OCI-LY7 (cell line): ENCODE measurements around the gene WDR37. TPM values are rescaled to one million over a fixed set of nuclear protein-coding genes. Genes with fewer than 3 reads are reported as not detected.

Experiments
- BruUV-seq: library from RNA; stranded (reverse); fragments of 400-500 nt; replicated peaks from 2 replicates; lab custom pipeline; 2021; lab: Mats Ljungman, UMichigan
- CTCF ChIA-PET: fragments of 300-600 bp; sonication (Branson Sonifier 250); formaldehyde crosslinking; loops from one replicate; lab custom pipeline; 2022; ENCODE audit warnings: antibody characterized with exemption; ENCODE audit not compliant: unreplicated experiment; lab: Charles Lee
- POLR2A ChIA-PET: fragments of 300-600 bp; sonication (Branson Sonifier 250); formaldehyde crosslinking; loops from one replicate; lab custom pipeline; 2022; ENCODE audit warnings: antibody characterized with exemption; lab: Charles Lee
- DNase-seq: peaks from one replicate; pipeline ENCODE4 v3.0.0-alpha.2; 2015; ENCODE audit warnings: low spot score
- H2AFZ ChIP-seq: fragments of 200-600 bp; sonication (generic), shearing (Covaris generic); 2 replicates; pipeline ENCODE4 v1.6.1; 2014; ENCODE audit warnings: mild to moderate bottlenecking, antibody characterized with exemption, low read length, moderate library complexity
- H3K27ac ChIP-seq: fragments of 200-600 bp; sonication (generic); 2 replicates; pipeline ENCODE4 v1.5.1; 2014; ENCODE audit warnings: mixed run types, low read depth, mild to moderate bottlenecking, moderate library complexity, low read length, inconsistent platforms; ENCODE audit not compliant: poor library complexity, severe bottlenecking
- H3K36me3 ChIP-seq: fragments of 200-600 bp; sonication (generic); 2 replicates; pipeline ENCODE4 v1.6.1; 2014; ENCODE audit warnings: mild to moderate bottlenecking, antibody characterized with exemption, low read length, moderate library complexity, mixed read lengths; ENCODE audit not compliant: insufficient read depth
- H3K4me1 ChIP-seq: fragments of 200-600 bp; sonication (generic); 2 replicates; pipeline ENCODE4 v1.5.1; 2014; ENCODE audit warnings: mild to moderate bottlenecking, low read length; ENCODE audit not compliant: insufficient read depth, poor library complexity, severe bottlenecking
- H3K4me2 ChIP-seq: fragments of 200-600 bp; sonication (generic); 2 replicates; pipeline ENCODE4 v1.6.1; 2014; ENCODE audit warnings: mild to moderate bottlenecking, low read length
- H3K4me3 ChIP-seq: fragments of 200-600 bp; sonication (generic); 2 replicates; pipeline ENCODE4 v1.5.1; 2014; ENCODE audit warnings: mild to moderate bottlenecking, low read depth, low read length; ENCODE audit not compliant: poor library complexity, severe bottlenecking
- H3K79me2 ChIP-seq: fragments of 200-600 bp; sonication (generic); 2 replicates; pipeline ENCODE4 v1.6.1; 2016; ENCODE audit warnings: low read depth, mild to moderate bottlenecking, low read length, moderate library complexity, mixed read lengths; ENCODE audit not compliant: insufficient read depth
- H3K9me2 ChIP-seq: fragments of 200-600 bp; sonication (generic); 2 replicates; pipeline ENCODE4 v1.6.1; 2016; ENCODE audit warnings: mild to moderate bottlenecking, low read length, mixed read lengths; ENCODE audit not compliant: insufficient read depth
- H3K9me3 ChIP-seq: fragments of 200-600 bp; sonication (generic); 2 replicates; pipeline ENCODE4 v1.6.1; 2014; ENCODE audit warnings: mild to moderate bottlenecking, mixed run types, low read length, mixed read lengths
- H4K20me1 ChIP-seq: fragments of 200-600 bp; sonication (generic); 2 replicates; pipeline ENCODE4 v1.6.1; 2014; ENCODE audit warnings: mild to moderate bottlenecking, antibody characterized with exemption, low read length, moderate library complexity, mixed read lengths; ENCODE audit not compliant: insufficient read depth
- EZH2phosphoT487 ChIP-seq: fragments of 200-600 bp; sonication (generic); IDR thresholded peaks from 2 replicates; pipeline ENCODE4 v1.6.1; 2018; ENCODE audit warnings: low read depth, borderline replicate concordance, mild to moderate bottlenecking, mixed run types, antibody characterized with exemption, low read length, moderate library complexity, mixed read lengths
- intact Hi-C: fragments of 100-400 bp; cut with micrococcal nuclease; formaldehyde crosslinking; loops from one replicate; pipeline ENCODE4 v1.10.0; 2022; ENCODE audit not compliant: unreplicated experiment
- total RNA-seq, 2 experiments: library from RNA; depleted of rRNA in 1 of 2; stranded (reverse); fragments of >200 nt in 1 of 2; shearing (Covaris generic) in 1 of 2; gene quantifications; 2 replicates each; pipeline ENCODE4 v1.2.3, GENCODE V29; 2014 to 2022
- TF ChIP-seq, protein P1 (sequence below): fragments of 200-600 bp; sonication (generic); conservative IDR thresholded peaks from 2 replicates; pipeline ENCODE4 v1.5.1; 2014; ENCODE audit warnings: mild to moderate bottlenecking, antibody characterized with exemption, low read length, moderate library complexity, mixed read lengths

WDR37 gene
- total RNA-seq, 2 experiments from 2014 or later = 9.7 to 18.9 TPM

DNA sequence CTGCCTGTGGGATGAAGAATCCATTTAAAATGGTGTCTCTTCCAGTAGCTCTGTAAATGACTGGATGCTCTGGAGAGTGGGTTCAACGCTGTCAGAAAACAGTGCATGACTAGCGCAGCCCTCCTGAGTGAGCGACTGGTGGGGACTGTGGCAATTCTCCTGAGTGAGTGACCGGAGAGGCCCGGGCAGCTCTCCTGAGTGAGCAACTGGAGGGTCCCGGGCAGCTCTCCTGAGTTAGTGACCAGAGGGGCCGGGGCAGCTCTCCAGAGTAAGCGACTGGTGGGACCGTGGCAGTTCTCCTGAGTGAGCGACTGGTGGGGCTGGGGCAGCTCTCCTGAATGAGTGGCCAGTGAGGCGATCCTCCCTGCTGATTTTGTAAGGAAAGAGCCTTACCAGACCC, 85.5 kb downstream of the WDR37 start:
- H3K4me3 ChIP-seq = no peak overlapping the region
- DNase-seq = no peak
- 0 out of 2 replicates have a peak, but pooled peaks cover 5% of the 10 kb centered on the region for H3K9me3 ChIP-seq
- BruUV-seq = no TSS peak
- H3K79me2 ChIP-seq = no peaks in the 10 kb centered on the region
- intact Hi-C loops = no loop called here
- H3K4me2 ChIP-seq = no peak overlapping the region
- no peak overlapping the region for H3K27ac ChIP-seq
- TF ChIP-seq, protein P1, sequence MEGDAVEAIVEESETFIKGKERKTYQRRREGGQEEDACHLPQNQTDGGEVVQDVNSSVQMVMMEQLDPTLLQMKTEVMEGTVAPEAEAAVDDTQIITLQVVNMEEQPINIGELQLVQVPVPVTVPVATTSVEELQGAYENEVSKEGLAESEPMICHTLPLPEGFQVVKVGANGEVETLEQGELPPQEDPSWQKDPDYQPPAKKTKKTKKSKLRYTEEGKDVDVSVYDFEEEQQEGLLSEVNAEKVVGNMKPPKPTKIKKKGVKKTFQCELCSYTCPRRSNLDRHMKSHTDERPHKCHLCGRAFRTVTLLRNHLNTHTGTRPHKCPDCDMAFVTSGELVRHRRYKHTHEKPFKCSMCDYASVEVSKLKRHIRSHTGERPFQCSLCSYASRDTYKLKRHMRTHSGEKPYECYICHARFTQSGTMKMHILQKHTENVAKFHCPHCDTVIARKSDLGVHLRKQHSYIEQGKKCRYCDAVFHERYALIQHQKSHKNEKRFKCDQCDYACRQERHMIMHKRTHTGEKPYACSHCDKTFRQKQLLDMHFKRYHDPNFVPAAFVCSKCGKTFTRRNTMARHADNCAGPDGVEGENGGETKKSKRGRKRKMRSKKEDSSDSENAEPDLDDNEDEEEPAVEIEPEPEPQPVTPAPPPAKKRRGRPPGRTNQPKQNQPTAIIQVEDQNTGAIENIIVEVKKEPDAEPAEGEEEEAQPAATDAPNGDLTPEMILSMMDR = no peak
- no peak for TF ChIP-seq EZH2phosphoT487
- H2AFZ ChIP-seq = no peak overlapping the region
- no peaks in the 10 kb centered on the region for H4K20me1 ChIP-seq
- H3K9me2 ChIP-seq = no peaks in the 10 kb centered on the region
- POLR2A ChIA-PET = no interaction called here
- CTCF ChIA-PET = no interaction called here
- H3K4me1 ChIP-seq = no peaks in the 10 kb centered on the region
- H3K36me3 ChIP-seq = no peaks in the 10 kb centered on the region

DNA sequence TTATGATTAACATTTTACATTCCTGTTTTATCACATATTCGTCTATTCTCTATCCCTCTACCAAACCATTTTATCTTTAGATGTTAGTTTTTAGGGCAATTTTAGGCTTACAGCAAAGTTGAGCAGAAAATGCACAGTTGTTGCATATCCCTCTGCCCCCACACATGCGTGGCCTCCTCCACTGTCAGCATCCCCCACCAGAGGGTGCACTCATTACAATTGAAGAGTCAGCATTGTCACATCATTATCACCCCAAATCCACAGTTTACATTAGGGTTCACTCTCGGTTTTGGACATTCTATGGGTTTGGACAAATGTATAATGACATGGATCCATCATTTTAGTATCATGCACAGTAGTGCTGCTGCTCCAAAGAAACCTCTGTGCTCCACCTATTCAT, 86.4 kb downstream of the WDR37 start:
- intact Hi-C loops = no loop called here
- no peak overlapping the region for H3K27ac ChIP-seq

DNA sequence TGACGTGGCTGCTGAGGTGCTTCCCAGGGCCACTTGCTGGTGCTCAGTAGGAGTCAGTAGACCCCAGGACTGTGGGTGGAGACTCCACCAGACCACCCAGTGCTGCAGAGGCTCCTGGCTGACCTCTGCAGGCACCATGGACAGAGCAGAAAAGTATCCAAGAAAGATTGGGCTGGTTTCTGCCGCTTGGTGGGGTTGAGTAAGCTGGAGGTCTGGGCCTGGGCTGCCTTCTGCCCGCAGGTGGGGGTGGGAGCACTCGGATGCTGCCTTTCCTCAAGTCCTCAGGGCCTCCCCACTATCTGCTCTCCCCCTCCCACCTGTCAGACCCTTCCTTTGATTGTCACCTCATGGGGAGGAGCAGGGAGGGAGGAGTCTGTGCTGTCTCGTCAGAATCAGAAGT, 91.6 kb downstream of the WDR37 start:
- H3K4me1 ChIP-seq = no peaks in the 10 kb centered on the region

More for the DNA sequence above, 86.4 kb downstream of the WDR37 start:
- Histone ChIP-seq H3K36me3 (no peaks in the 10 kb centered on the region), H3K4me2 (no peak overlapping the region), H3K4me3 (no peak overlapping the region), H3K9me3 (0 out of 2 replicates have a peak, but pooled peaks cover 5% of the 10 kb centered on the region), H3K9me2 (no peaks in the 10 kb centered on the region), H4K20me1 (no peaks in the 10 kb centered on the region), H3K79me2 (no peaks in the 10 kb centered on the region), H3K4me1 (no peaks in the 10 kb centered on the region), H2AFZ (no peak overlapping the region)
- ChIA-PET POLR2A (no interaction called here), CTCF (no interaction called here)
- DNase-seq = peak; percentile 13
- TF ChIP-seq, protein P1 = peak; percentile 72
- TF ChIP-seq EZH2phosphoT487 = no peak
- BruUV-seq = no TSS peak

More for the DNA sequence above, 91.6 kb downstream of the WDR37 start:
- POLR2A ChIA-PET = no interaction called here
- CTCF ChIA-PET = no interaction called here
- Histone ChIP-seq H3K9me2 (no peaks in the 10 kb centered on the region), H2AFZ (no peak overlapping the region), H4K20me1 (no peaks in the 10 kb centered on the region), H3K36me3 (no peaks in the 10 kb centered on the region), H3K9me3 (no peaks in the 10 kb centered on the region), H3K27ac (no peak overlapping the region), H3K4me3 (no peak overlapping the region), H3K79me2 (no peaks in the 10 kb centered on the region), H3K4me2 (no peak overlapping the region)
- DNase-seq = no peak
- TF ChIP-seq EZH2phosphoT487 = no peak
- TF ChIP-seq, protein P1 = no peak
- no TSS peak for BruUV-seq
- intact Hi-C loops = no loop called here
